ENCODE results near the gene MRPL57.
"Not testable (repeated sequence)": the region's sequence is repeated elsewhere in the genome, so short reads cannot be mapped to it uniquely, and the experiment has no call there.

GRCh38 chr13:21194756-21195155, 18.3 kb downstream of the MRPL57 start:
- TF ChIP-seq, protein P1, sequence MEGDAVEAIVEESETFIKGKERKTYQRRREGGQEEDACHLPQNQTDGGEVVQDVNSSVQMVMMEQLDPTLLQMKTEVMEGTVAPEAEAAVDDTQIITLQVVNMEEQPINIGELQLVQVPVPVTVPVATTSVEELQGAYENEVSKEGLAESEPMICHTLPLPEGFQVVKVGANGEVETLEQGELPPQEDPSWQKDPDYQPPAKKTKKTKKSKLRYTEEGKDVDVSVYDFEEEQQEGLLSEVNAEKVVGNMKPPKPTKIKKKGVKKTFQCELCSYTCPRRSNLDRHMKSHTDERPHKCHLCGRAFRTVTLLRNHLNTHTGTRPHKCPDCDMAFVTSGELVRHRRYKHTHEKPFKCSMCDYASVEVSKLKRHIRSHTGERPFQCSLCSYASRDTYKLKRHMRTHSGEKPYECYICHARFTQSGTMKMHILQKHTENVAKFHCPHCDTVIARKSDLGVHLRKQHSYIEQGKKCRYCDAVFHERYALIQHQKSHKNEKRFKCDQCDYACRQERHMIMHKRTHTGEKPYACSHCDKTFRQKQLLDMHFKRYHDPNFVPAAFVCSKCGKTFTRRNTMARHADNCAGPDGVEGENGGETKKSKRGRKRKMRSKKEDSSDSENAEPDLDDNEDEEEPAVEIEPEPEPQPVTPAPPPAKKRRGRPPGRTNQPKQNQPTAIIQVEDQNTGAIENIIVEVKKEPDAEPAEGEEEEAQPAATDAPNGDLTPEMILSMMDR (IDR thresholded peaks at IDR 0.05), result not testable (repeated sequence)
- not testable (repeated sequence) for TF ChIP-seq ZNF317 (CRISPR knock-in tag; IDR thresholded peaks at IDR 0.05; ENCODE audit: borderline replicate concordance, low read depth); NFATC4 (CRISPR knock-in tag; IDR thresholded peaks at IDR 0.05); MAX (CRISPR knock-in tag; IDR thresholded peaks at IDR 0.05); ZBTB43 (CRISPR knock-in tag; IDR thresholded peaks at IDR 0.05); MYBL2 (CRISPR knock-in tag; IDR thresholded peaks at IDR 0.05); JUN (CRISPR knock-in tag; IDR thresholded peaks at IDR 0.05); SP1 (CRISPR knock-in tag; conservative IDR thresholded peaks at IDR 0.05); RORB (CRISPR knock-in tag; IDR thresholded peaks at IDR 0.05); TCF7 (CRISPR knock-in tag; IDR thresholded peaks at IDR 0.05; ENCODE audit: low read depth)
- TF ChIP-seq, protein P2, sequence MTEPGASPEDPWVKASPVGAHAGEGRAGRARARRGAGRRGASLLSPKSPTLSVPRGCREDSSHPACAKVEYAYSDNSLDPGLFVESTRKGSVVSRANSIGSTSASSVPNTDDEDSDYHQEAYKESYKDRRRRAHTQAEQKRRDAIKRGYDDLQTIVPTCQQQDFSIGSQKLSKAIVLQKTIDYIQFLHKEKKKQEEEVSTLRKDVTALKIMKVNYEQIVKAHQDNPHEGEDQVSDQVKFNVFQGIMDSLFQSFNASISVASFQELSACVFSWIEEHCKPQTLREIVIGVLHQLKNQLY (CRISPR knock-in tag; IDR thresholded peaks at IDR 0.05), result not testable (repeated sequence)
- TF ChIP-seq, protein P3, sequence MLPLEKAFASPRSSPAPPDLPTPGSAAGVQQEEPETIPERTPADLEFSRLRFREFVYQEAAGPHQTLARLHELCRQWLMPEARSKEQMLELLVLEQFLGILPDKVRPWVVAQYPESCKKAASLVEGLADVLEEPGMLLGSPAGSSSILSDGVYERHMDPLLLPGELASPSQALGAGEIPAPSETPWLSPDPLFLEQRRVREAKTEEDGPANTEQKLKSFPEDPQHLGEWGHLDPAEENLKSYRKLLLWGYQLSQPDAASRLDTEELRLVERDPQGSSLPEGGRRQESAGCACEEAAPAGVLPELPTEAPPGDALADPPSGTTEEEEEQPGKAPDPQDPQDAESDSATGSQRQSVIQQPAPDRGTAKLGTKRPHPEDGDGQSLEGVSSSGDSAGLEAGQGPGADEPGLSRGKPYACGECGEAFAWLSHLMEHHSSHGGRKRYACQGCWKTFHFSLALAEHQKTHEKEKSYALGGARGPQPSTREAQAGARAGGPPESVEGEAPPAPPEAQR (CRISPR knock-in tag; IDR thresholded peaks at IDR 0.05), result not testable (repeated sequence)
- TF ChIP-seq, protein P4, sequence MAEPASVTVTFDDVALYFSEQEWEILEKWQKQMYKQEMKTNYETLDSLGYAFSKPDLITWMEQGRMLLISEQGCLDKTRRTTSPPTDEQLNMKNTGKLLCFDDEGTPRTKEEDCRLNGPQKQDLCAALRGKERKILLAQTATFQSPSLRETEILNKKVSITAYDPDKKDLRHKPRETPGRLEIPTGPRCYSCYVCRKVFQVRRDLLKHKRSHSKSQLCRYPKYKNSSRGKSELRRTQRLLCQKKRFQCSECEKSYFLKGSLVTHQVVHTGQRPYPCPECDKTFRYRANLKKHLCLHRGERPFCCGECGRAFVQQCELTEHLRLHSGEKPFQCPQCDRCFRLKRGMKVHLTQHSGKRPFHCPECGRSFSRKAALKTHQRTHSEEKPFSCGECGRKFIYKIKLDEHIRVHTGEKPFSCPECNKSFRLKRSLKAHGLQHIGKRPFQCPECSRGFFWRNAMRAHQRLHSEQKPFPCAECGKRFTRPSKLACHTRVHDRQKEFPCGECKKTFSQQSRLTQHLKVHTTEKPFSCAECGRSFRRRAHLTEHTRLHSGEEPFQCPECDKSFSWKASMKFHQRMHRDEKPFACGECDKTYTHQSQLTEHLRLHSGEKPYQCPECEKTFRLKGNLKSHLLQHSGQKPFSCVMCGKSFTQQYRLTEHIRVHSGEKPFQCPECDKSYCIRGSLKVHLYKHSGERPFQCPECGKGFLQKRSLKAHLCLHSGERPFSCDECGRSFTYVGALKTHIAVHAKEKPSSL (CRISPR knock-in tag; conservative IDR thresholded peaks at IDR 0.05), result not testable (repeated sequence)

All from WTC11 (cell line).